Transverse colon (tissue), 4 donors: ENCODE data around the gene GATB.

Experiments used
- EP300 ChIP-seq: sonication (generic); formaldehyde crosslinking; IDR thresholded peaks from one replicate; pipeline ENCODE4 v1.6.1; 2017; ENCODE audit warnings: antibody characterized with exemption, low read depth
- POLR2A ChIP-seq: fragments of 450-650 bp; IDR thresholded peaks from one replicate; pipeline ENCODE4 v1.6.1; 2016; ENCODE audit warnings: antibody characterized with exemption, mild to moderate bottlenecking, moderate library complexity
- POLR2AphosphoS5 ChIP-seq, 3 donors: sonication (generic); formaldehyde crosslinking; IDR thresholded peaks; one replicate each; pipeline ENCODE4 v1.6.1; 2016; ENCODE audit warnings: antibody characterized with exemption in 3 of 3
- TF ChIP-seq, protein P1 (sequence below), 5 experiments: fragments of 200-600 bp in 3 of 5; fragments of 450-650 bp in 2 of 5; sonication (generic) in 3 of 5; IDR thresholded peaks; 1 replicate in 2 of 5; 2 replicates in 3 of 5; pipeline ENCODE4 v1.5.1; 2016 to 2017; ENCODE audit warnings: antibody characterized with exemption in 5 of 5, inconsistent platforms in 3 of 5, mild to moderate bottlenecking in 2 of 5, moderate library complexity in 1 of 5

DNA sequence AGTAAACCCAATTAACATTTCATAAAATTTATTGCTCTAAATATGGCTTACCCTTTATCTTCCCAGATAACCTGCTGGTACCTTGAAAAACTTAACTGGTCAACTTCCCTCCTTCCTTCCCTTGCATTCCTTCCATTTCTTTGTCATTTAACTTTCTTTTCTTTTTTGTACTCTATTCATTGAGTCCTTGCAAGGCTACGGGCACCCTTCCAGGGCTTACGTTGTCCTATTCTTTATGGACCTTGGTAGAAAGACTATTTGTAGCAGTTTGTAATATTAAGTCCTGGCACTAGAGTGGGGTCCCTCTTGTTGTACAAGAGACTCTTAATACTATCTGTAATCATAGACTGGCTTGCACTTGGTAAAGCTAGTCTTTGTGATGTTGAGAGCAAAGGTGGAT is 8.0 kb upstream of the GATB start:
- TF ChIP-seq, protein P1, sequence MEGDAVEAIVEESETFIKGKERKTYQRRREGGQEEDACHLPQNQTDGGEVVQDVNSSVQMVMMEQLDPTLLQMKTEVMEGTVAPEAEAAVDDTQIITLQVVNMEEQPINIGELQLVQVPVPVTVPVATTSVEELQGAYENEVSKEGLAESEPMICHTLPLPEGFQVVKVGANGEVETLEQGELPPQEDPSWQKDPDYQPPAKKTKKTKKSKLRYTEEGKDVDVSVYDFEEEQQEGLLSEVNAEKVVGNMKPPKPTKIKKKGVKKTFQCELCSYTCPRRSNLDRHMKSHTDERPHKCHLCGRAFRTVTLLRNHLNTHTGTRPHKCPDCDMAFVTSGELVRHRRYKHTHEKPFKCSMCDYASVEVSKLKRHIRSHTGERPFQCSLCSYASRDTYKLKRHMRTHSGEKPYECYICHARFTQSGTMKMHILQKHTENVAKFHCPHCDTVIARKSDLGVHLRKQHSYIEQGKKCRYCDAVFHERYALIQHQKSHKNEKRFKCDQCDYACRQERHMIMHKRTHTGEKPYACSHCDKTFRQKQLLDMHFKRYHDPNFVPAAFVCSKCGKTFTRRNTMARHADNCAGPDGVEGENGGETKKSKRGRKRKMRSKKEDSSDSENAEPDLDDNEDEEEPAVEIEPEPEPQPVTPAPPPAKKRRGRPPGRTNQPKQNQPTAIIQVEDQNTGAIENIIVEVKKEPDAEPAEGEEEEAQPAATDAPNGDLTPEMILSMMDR (IDR thresholded peaks at IDR 0.05): no peak
- TF ChIP-seq POLR2AphosphoS5 (IDR thresholded peaks at IDR 0.05): no peak
- no peak for TF ChIP-seq POLR2A
- no peak for TF ChIP-seq EP300
